NCI-H2081 treated with DMSO at 0.1 percent for 48 hours (cell line): ENCODE data around the gene GNB3.
"Not testable (repeated sequence)": the region's sequence is repeated elsewhere in the genome, so short reads cannot be mapped to it uniquely, and the experiment has no call there.

Experiments used
- DNase-seq: peaks from one replicate; lab custom pipeline; 2025; lab: John Stamatoyannopoulos, UW

The GNB3 gene

GRCh38 chr12:6883683-6884082, 43.0 kb downstream of the GNB3 start:
- DNase-seq, result no peak

- no peak for DNase-seq
Observed at GRCh38 chr12:6884539-6884938, 43.8 kb downstream of the GNB3 start.

GRCh38 chr12:6886206-6886999, 45.7 kb downstream of the GNB3 start:
- not testable (repeated sequence) for DNase-seq

GRCh38 chr12:6887460-6887859, 46.7 kb downstream of the GNB3 start:
- DNase-seq, result no peak

- DNase-seq, result no peak
Observed at GRCh38 chr12:6888360-6888759, 47.6 kb downstream of the GNB3 start.

- not testable (repeated sequence) for DNase-seq
Observed at GRCh38 chr12:6888794-6889193, 48.1 kb downstream of the GNB3 start.

- not testable (repeated sequence) for DNase-seq
Observed at GRCh38 chr12:6889775-6890573, 49.2 kb downstream of the GNB3 start.

- DNase-seq, result peak; percentile 89
Observed at GRCh38 chr12:6890789-6891645, 50.3 kb downstream of the GNB3 start.

GRCh38 chr12:6891646-6892001, 50.9 kb downstream of the GNB3 start:
- DNase-seq, result no peak

- not testable (repeated sequence) for DNase-seq
Observed at GRCh38 chr12:6892683-6893082, 52.0 kb downstream of the GNB3 start.

- no peak for DNase-seq
Observed at GRCh38 chr12:6894321-6894720, 53.6 kb downstream of the GNB3 start.
